Mesendoderm (in vitro differentiated cells): ENCODE data around the gene ZNF280A.

Experiments
- DNase-seq: peaks from one replicate; pipeline ENCODE4 v3.0.0; 2013
- H2AK5ac ChIP-seq: 2 replicates; pipeline ENCODE4 v1.6.1; 2013; ENCODE audit warnings: low read length, inconsistent platforms
- H2BK120ac ChIP-seq: 2 replicates; pipeline ENCODE4 v1.6.1; 2013; ENCODE audit warnings: low read depth, mild to moderate bottlenecking, low read length, moderate library complexity, mixed read lengths
- H2BK15ac ChIP-seq: replicated peaks from 2 replicates; pipeline ENCODE4 v1.6.1; 2013; ENCODE audit warnings: low read depth, mild to moderate bottlenecking, moderate library complexity
- H2BK5ac ChIP-seq: 2 replicates; pipeline ENCODE4 v1.6.1; 2013; ENCODE audit warnings: low read length, inconsistent platforms
- H3K18ac ChIP-seq: 2 replicates; pipeline ENCODE4 v1.6.1; 2013; ENCODE audit warnings: mild to moderate bottlenecking, low read length, mixed read lengths
- H3K23ac ChIP-seq: one replicate; pipeline ENCODE4 v1.6.1; 2013; ENCODE audit warnings: low read length
- H3K27ac ChIP-seq: 2 replicates; pipeline ENCODE4 v1.5.1; 2013; ENCODE audit warnings: low read depth, mild to moderate bottlenecking, inconsistent platforms, low read length, moderate library complexity
- H3K27me3 ChIP-seq: 2 replicates; pipeline ENCODE4 v1.6.1; 2013; ENCODE audit warnings: low read length, control low read depth, mild to moderate bottlenecking, inconsistent platforms; ENCODE audit not compliant: insufficient read depth, poor library complexity
- H3K36me3 ChIP-seq: 2 replicates; pipeline ENCODE4 v1.6.1; 2013; ENCODE audit warnings: low read length, inconsistent platforms; ENCODE audit not compliant: control insufficient read depth, insufficient read depth
- H3K4ac ChIP-seq: one replicate; pipeline ENCODE4 v1.6.1; 2013; ENCODE audit warnings: low read depth, mild to moderate bottlenecking, low read length, moderate library complexity
- H3K4me1 ChIP-seq: 2 replicates; pipeline ENCODE4 v1.6.1; 2013; ENCODE audit warnings: low read depth, low read length, inconsistent platforms; ENCODE audit not compliant: control insufficient read depth
- H3K4me2 ChIP-seq: 2 replicates; pipeline ENCODE4 v1.6.1; 2013; ENCODE audit warnings: low read length
- H3K4me3 ChIP-seq: 2 replicates; pipeline ENCODE4 v1.5.1; 2013; ENCODE audit warnings: mild to moderate bottlenecking, low read length
- H3K56ac ChIP-seq: one replicate; pipeline ENCODE4 v1.6.1; 2013; ENCODE audit warnings: low read length
- H3K79me1 ChIP-seq: 2 replicates; pipeline ENCODE4 v1.6.1; 2013; ENCODE audit warnings: low read length, inconsistent platforms
- H3K79me2 ChIP-seq: 2 replicates; pipeline ENCODE4 v1.6.1; 2013; ENCODE audit warnings: mild to moderate bottlenecking, low read length; ENCODE audit not compliant: control insufficient read depth, insufficient read depth
- H3K9ac ChIP-seq: 2 replicates; pipeline ENCODE4 v1.6.1; 2013; ENCODE audit warnings: low read length, inconsistent platforms
- H4K5ac ChIP-seq: one replicate; pipeline ENCODE4 v1.6.1; 2013; ENCODE audit warnings: low read length
- H4K8ac ChIP-seq: one replicate; pipeline ENCODE4 v1.6.1; 2013; ENCODE audit warnings: low read depth, mild to moderate bottlenecking, control low read depth, low read length, moderate library complexity
- WGBS: extraction: QIAGEN DNeasy Blood & Tissue Kit; methylation state at CpG from one replicate; pipeline ENCODE4 v1.1.7; 2013; ENCODE audit warnings: low lambda C conversion rate, missing lambda C conversion rate; ENCODE audit not compliant: insufficient coverage; ENCODE audit errors: extremely low coverage; 5-methylcytosine and 5-hydroxymethylcytosine counted together

The ZNF280A gene

DNA sequence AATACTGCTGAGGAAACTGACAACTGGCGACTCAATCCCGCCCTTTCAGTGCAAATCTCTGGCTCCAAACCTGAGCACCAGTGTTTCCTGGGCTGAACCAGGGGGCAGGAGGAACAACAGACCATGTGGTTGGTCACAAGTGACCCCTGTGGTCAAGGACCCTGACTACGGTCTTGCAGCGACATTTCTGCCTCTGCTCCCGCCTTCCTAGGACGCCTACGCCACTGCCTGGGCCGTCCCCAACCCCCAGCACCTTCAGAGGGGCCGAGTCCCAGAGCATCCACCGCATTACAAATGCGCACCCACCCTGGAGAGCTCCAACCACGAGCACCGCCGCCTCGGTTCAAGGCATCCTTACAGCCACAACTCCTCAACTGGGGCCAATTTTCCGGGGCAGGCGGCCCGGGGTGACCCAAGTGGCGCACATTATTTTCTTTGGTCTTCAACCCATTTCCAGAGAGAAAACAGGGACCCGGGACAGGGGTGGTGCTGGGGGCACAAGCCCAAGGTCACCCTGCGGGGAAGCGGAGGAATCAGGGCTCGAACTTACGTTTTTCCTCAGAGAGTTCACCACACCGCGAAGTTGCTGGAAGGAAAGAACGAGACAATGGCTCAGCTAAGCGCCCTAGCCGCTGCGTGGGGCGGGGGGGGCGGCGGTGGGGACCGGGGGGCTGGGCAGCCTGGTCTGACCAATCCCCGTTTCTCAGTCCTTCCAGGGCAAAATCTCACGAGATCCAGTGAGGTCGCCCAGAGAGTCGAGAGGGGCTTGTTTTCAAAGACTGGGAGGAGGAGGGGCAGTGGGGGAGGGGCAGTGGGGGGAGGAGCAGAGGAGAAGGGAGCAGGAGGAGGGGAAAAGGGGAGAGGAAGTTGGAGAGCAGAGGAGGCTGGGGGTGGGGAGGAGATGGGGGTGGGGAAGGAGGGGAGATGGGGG is 37.2 kb upstream of the ZNF280A start:
- Histone ChIP-seq H3K23ac (no peak overlapping the region), H3K27ac (no peak overlapping the region), H3K27me3 (no peaks in the 10 kb centered on the region), H3K36me3 (no peaks in the 10 kb centered on the region), H3K4me3 (no peak overlapping the region), H3K79me1 (no peaks in the 10 kb centered on the region), H3K9ac (no peak overlapping the region), H4K8ac (no peak overlapping the region), H3K56ac (no peak overlapping the region), H2AK5ac (no peak overlapping the region), H3K18ac (no peak overlapping the region), H3K4me2 (no peak overlapping the region), H3K4ac (no peak overlapping the region), H4K5ac (no peak overlapping the region), H2BK5ac (no peak overlapping the region), H3K4me1 (no peaks in the 10 kb centered on the region), H2BK15ac (no peak overlapping the region), H3K79me2 (no peaks in the 10 kb centered on the region), H2BK120ac (no peak overlapping the region)
- no CpG with 5 or more reads among the region's 38 CpGs for WGBS
- no peak for DNase-seq

- no peak overlapping the region for H3K9ac ChIP-seq
- H3K79me2 ChIP-seq: no peaks in the 10 kb centered on the region
- no peaks in the 10 kb centered on the region for H3K79me1 ChIP-seq
- no peak overlapping the region for H3K23ac ChIP-seq
- no CpG with 5 or more reads among the region's 14 CpGs for WGBS
- H3K4me1 ChIP-seq: no peaks in the 10 kb centered on the region
- no peak overlapping the region for H3K56ac ChIP-seq
- H3K27me3 ChIP-seq: no peaks in the 10 kb centered on the region
- H3K4me3 ChIP-seq: no peak overlapping the region
- no peak overlapping the region for H3K4ac ChIP-seq
- no peak overlapping the region for H2BK15ac ChIP-seq
- no peak overlapping the region for H2BK120ac ChIP-seq
- no peak for DNase-seq
- H2AK5ac ChIP-seq: no peak overlapping the region
- H3K27ac ChIP-seq: no peak overlapping the region
- H4K8ac ChIP-seq: no peak overlapping the region
- no peak overlapping the region for H4K5ac ChIP-seq
- no peak overlapping the region for H3K4me2 ChIP-seq
- no peak overlapping the region for H3K18ac ChIP-seq
- H3K36me3 ChIP-seq: no peaks in the 10 kb centered on the region
- no peak overlapping the region for H2BK5ac ChIP-seq
Observed at GRCh38 chr22:22556578-22556977, 36.5 kb upstream of the ZNF280A start.

- H3K18ac ChIP-seq: no peak overlapping the region
- H2AK5ac ChIP-seq: no peak overlapping the region
- H3K4me1 ChIP-seq: no peaks in the 10 kb centered on the region
- no peak overlapping the region for H3K4ac ChIP-seq
- H3K27ac ChIP-seq: no peak overlapping the region
- H3K36me3 ChIP-seq: no peaks in the 10 kb centered on the region
- no peak overlapping the region for H2BK5ac ChIP-seq
- H2BK120ac ChIP-seq: no peak overlapping the region
- H2BK15ac ChIP-seq: no peak overlapping the region
- H3K23ac ChIP-seq: no peak overlapping the region
- no CpG with 5 or more reads among the region's 9 CpGs for WGBS
- H4K5ac ChIP-seq: no peak overlapping the region
- no peak overlapping the region for H3K4me2 ChIP-seq
- H3K79me1 ChIP-seq: no peaks in the 10 kb centered on the region
- H3K27me3 ChIP-seq: no peaks in the 10 kb centered on the region
- no peak overlapping the region for H3K9ac ChIP-seq
- H3K79me2 ChIP-seq: no peaks in the 10 kb centered on the region
- no peak for DNase-seq
- no peak overlapping the region for H3K56ac ChIP-seq
- H4K8ac ChIP-seq: no peak overlapping the region
- no peak overlapping the region for H3K4me3 ChIP-seq
Observed at GRCh38 chr22:22555596-22555995, 35.5 kb upstream of the ZNF280A start.

DNA sequence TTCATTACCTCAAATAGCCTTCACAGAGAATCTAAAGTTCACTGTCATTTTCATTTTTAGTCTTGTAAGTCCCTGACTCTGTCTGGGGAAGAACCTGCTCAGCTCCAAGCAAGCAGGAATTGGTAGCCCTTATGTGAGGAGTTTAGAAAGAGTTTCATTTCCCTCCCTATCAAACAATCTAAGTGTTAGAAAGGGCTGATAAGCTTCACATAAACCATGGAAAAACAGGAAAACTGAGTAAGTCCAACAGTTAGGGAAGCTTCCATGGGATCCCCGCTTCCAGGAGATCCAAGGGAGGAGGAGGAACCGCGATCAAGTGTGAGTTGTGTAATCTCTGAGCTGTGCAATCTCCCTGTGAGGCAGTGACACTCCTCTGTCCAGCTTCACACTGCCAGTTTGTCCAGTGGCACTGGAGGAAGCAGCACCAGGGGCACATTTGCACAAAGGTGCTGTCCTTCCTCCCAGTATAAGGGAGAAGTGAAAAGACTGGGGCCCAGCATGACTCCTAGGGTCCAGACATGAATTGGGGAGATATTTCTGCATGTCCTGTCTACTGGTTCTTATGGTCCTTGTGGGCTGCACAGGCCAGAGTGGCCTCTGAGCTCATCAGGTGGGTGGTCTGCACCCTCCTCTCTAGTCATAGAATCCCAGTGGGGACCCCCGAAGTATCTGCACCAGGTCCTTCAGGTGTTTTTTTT is 34.7 kb upstream of the ZNF280A start:
- no peak overlapping the region for H3K18ac ChIP-seq
- no peaks in the 10 kb centered on the region for H3K27me3 ChIP-seq
- H3K36me3 ChIP-seq: no peaks in the 10 kb centered on the region
- H3K79me2 ChIP-seq: no peaks in the 10 kb centered on the region
- no peak overlapping the region for H2BK5ac ChIP-seq
- H2AK5ac ChIP-seq: no peak overlapping the region
- H3K56ac ChIP-seq: no peak overlapping the region
- H3K79me1 ChIP-seq: no peaks in the 10 kb centered on the region
- no peak overlapping the region for H4K5ac ChIP-seq
- DNase-seq: no peak
- no peak overlapping the region for H3K4ac ChIP-seq
- H2BK120ac ChIP-seq: no peak overlapping the region
- H2BK15ac ChIP-seq: no peak overlapping the region
- no peak overlapping the region for H3K9ac ChIP-seq
- no peaks in the 10 kb centered on the region for H3K4me1 ChIP-seq
- H3K23ac ChIP-seq: no peak overlapping the region
- no peak overlapping the region for H3K4me3 ChIP-seq
- H4K8ac ChIP-seq: no peak overlapping the region
- no CpG with 5 or more reads among the region's 4 CpGs for WGBS
- H3K4me2 ChIP-seq: no peak overlapping the region
- no peak overlapping the region for H3K27ac ChIP-seq

DNA sequence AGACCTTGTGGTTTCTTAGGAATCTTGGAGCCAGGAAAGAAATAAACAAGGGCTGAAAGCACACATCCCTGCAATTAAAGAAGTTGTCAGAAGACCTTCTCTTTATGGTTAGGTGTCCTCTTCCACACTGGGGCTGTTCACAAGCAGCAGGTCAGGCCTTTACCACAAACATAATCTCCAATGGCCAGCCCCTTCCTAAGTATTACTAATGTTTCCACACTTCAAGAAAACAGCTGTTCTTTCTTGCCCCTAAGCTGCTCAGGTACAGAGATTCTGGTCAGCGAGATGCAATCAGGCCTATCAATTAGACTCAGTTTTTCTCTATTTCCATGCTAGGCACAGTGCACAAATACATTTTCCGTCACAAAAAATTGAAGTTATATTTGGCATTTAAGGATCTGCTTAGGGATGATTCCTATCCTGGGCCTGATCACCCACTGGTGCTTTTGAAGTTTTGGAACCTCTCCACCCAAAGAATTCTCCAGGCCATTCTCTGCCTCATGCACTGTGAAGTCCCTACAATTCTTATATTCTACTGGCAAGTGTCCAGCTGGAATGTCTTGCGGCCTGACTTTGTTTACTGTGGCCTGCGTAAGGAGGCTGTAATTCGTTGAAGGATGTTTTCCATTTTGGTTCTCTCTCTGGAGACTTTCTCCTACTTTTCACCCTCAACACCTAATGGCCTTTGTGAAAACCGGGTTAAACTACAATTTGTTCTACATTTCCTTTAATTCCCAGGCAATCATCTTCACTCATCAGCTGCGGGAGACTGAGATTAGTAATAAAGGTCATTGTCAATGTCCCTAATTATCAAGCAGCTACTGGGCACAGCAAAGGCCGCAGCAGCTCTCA is 33.9 kb upstream of the ZNF280A start:
- H3K79me2 ChIP-seq: no peaks in the 10 kb centered on the region
- no peaks in the 10 kb centered on the region for H3K4me1 ChIP-seq
- H3K9ac ChIP-seq: no peak overlapping the region
- H2BK5ac ChIP-seq: no peak overlapping the region
- H4K8ac ChIP-seq: no peak overlapping the region
- no peak overlapping the region for H3K4me2 ChIP-seq
- H2BK120ac ChIP-seq: no peak overlapping the region
- H4K5ac ChIP-seq: no peak overlapping the region
- H3K56ac ChIP-seq: no peak overlapping the region
- no peak overlapping the region for H2AK5ac ChIP-seq
- H2BK15ac ChIP-seq: no peak overlapping the region
- H3K27ac ChIP-seq: no peak overlapping the region
- no peak overlapping the region for H3K23ac ChIP-seq
- no peak overlapping the region for H3K4ac ChIP-seq
- no CpG with 5 or more reads among the region's 8 CpGs for WGBS
- H3K79me1 ChIP-seq: no peaks in the 10 kb centered on the region
- no peak overlapping the region for H3K4me3 ChIP-seq
- no peak overlapping the region for H3K18ac ChIP-seq
- H3K36me3 ChIP-seq: no peaks in the 10 kb centered on the region
- H3K27me3 ChIP-seq: no peaks in the 10 kb centered on the region
- no peak for DNase-seq
